HepG2 (cell line): Measurements from ENCODE around the gene PTGR3. TPM values are rescaled to one million over a fixed set of nuclear protein-coding genes. Genes with fewer than 3 reads are reported as not detected.

Source experiments
- ATAC-seq: fragments of 200-7000 bp; cut with Tn5 transposase; 3 replicates; pipeline ENCODE4 v1.9.1; 2020; ENCODE audit warnings: mild to moderate bottlenecking, moderate library complexity
- BruUV-seq: library from RNA; stranded (reverse); fragments of 400-500 nt; replicated peaks from 2 replicates; lab custom pipeline; 2021; lab: Mats Ljungman, UMichigan
- CTCF ChIA-PET: fragments of 300-600 bp; formaldehyde crosslinking; extraction: SDS; loops from one replicate; lab custom pipeline; 2021; ENCODE audit warnings: low total read pairs, inconsistent platforms, low intra/inter-chr PET ratio; lab: Yijun Ruan, JAX
- POLR2A ChIA-PET: fragments of 350-600 bp; sonication (Branson Sonifier 250); formaldehyde crosslinking; loops from one replicate; lab custom pipeline; 2020; ENCODE audit warnings: antibody characterized with exemption, inconsistent platforms; lab: Yijun Ruan, JAX
- DNase-seq: peaks from one replicate; pipeline ENCODE4 v3.0.0-alpha.2; 2015; ENCODE audit warnings: low spot score
- FAIRE-seq: peaks from 3 replicates; lab custom pipeline; 2011; peaks lifted over from hg19 to GRCh38; lab: Jason Lieb, UNC
- H2AFZ ChIP-seq: one replicate; pipeline ENCODE4 v1.6.1; 2011; ENCODE audit warnings: low read length, inconsistent platforms
- H3K27ac ChIP-seq: fragments of 300-600 bp; 3 replicates; pipeline ENCODE4 v1.8.0; 2011; ENCODE audit warnings: mixed run types, mild to moderate bottlenecking, mixed read lengths, low read length, inconsistent platforms; ENCODE audit not compliant: insufficient read depth; ENCODE audit errors: extremely low read length
- H3K27me3 ChIP-seq, 2 experiments: fragments of 200-600 bp in 1 of 2; 2 replicates in 1 of 2; 3 replicates in 1 of 2; pipeline versions ENCODE4 v1.6.0 to v1.8.0; 2011; ENCODE audit warnings: low read length in 2 of 2, mild to moderate bottlenecking in 2 of 2, moderate library complexity in 2 of 2, inconsistent platforms in 1 of 2; ENCODE audit not compliant: insufficient read depth in 2 of 2, control insufficient read depth in 1 of 2
- H3K36me3 ChIP-seq, 2 experiments: fragments of 200-600 bp in 1 of 2; replicated peaks in 1 of 2; 2 replicates in 1 of 2; 3 replicates in 1 of 2; pipeline versions ENCODE4 v1.5.1 to v1.8.0; 2011; ENCODE audit warnings: low read length in 2 of 2, inconsistent platforms in 1 of 2; ENCODE audit not compliant: insufficient read depth in 2 of 2, control insufficient read depth in 1 of 2
- H3K4me1 ChIP-seq: 2 replicates; pipeline ENCODE4 v1.5.1; 2012; ENCODE audit warnings: low read length, inconsistent platforms; ENCODE audit not compliant: insufficient read depth
- H3K4me2 ChIP-seq: 2 replicates; pipeline ENCODE4 v1.6.0; 2011; ENCODE audit warnings: low read depth, low read length, inconsistent platforms
- H3K4me3 ChIP-seq, 3 experiments: fragments of 200-600 bp in 1 of 3; sonication (generic), shearing (Covaris generic) in 1 of 3; replicated peaks in 1 of 3; 2 replicates each; pipeline ENCODE4 v1.5.1; 2011 to 2016; ENCODE audit warnings: low read length in 3 of 3, inconsistent platforms in 2 of 3, low read depth in 2 of 3, mild to moderate bottlenecking in 2 of 3, control low read depth in 1 of 3, mixed read lengths in 1 of 3; ENCODE audit not compliant: insufficient read depth in 1 of 3
- H3K79me2 ChIP-seq: one replicate; pipeline ENCODE4 v1.6.1; 2011; ENCODE audit warnings: low read length, inconsistent platforms; ENCODE audit not compliant: insufficient read depth
- H3K9ac ChIP-seq: 2 replicates; pipeline ENCODE4 v1.6.0; 2011; ENCODE audit warnings: mild to moderate bottlenecking, low read depth, low read length, inconsistent platforms; ENCODE audit not compliant: insufficient read depth
- H3K9me3 ChIP-seq: 2 replicates; pipeline ENCODE4 v1.5.1; 2012; ENCODE audit warnings: mild to moderate bottlenecking, low read length
- H4K20me1 ChIP-seq: 2 replicates; pipeline ENCODE4 v1.6.0; 2011; ENCODE audit warnings: inconsistent platforms, mild to moderate bottlenecking, low read length, moderate library complexity; ENCODE audit not compliant: insufficient read depth
- FOXJ3 ChIP-seq: sonication (generic); formaldehyde crosslinking; IDR thresholded peaks from 2 replicates; pipeline ENCODE4 v1.4.0; 2020; ENCODE audit warnings: missing genetic modification reagents, mild to moderate bottlenecking, borderline replicate concordance
- SRSF9 ChIP-seq: fragments of 200-400 bp; formaldehyde crosslinking; IDR thresholded peaks from 2 replicates; pipeline ENCODE4 v1.6.1; 2018; ENCODE audit warnings: borderline replicate concordance, mild to moderate bottlenecking, low read depth, low read length; ENCODE audit not compliant: insufficient read depth, poor library complexity, severe bottlenecking
- ZFP82 ChIP-seq: sonication (generic); formaldehyde crosslinking; IDR thresholded peaks from 2 replicates; pipeline ENCODE4 v1.5.1; 2020; ENCODE audit warnings: mild to moderate bottlenecking, missing genetic modification reagents, borderline replicate concordance
- ZNF792 ChIP-seq: IDR thresholded peaks from 2 replicates; pipeline ENCODE4 v1.6.1; 2016
- WGBS: methylation state at CpG from one replicate; pipeline ENCODE4 v1.1.6; 2017; ENCODE audit warnings: low lambda C conversion rate; 5-methylcytosine and 5-hydroxymethylcytosine counted together
- in situ Hi-C: cut with HindIII; loops from 2 replicates; pipeline ENCODE4 v1.10.0; 2017; ENCODE audit warnings: low pct_unique_long_range_greater_than_20kb; ENCODE audit not compliant: extremely low pct_ligation_motif_present
- intact Hi-C: fragments of 100-400 bp; cut with micrococcal nuclease; formaldehyde crosslinking; loops from one replicate; pipeline ENCODE4 v1.10.0; 2022; ENCODE audit not compliant: unreplicated experiment
- polyA plus RNA-seq, 8 experiments: library from polyadenylated mRNA; depleted of rRNA in 3 of 8; stranded (reverse) in 7 of 8; unstranded in 1 of 8; fragments of >200 nt; fragmentation: Illumina TruSeq in 4 of 8; extraction: Trizol in 4 of 8; gene quantifications; 2 replicates each; pipeline versions ENCODE4 v1.2.1 to v1.2.3, GENCODE V29; 2011 to 2016; ENCODE audit warnings: low read depth in 4 of 8, missing spikeins in 1 of 8, mixed read lengths in 1 of 8; ENCODE audit not compliant: insufficient read depth in 1 of 8
- total RNA-seq, 5 experiments: library from RNA; depleted of rRNA; stranded (reverse); fragments of >200 nt; fragmentation: Illumina TruSeq; extraction: Trizol; gene quantifications; 2 replicates each; pipeline ENCODE4 v1.2.3, GENCODE V29; 2016; ENCODE audit warnings: low read depth in 1 of 5
- TF ChIP-seq, protein P1 (sequence below): sonication (generic); formaldehyde crosslinking; IDR thresholded peaks from 2 replicates; pipeline ENCODE4 v1.5.1; 2020; ENCODE audit warnings: mild to moderate bottlenecking, moderate library complexity, missing genetic modification reagents
- TF ChIP-seq, protein P2 (sequence below): sonication (generic); formaldehyde crosslinking; IDR thresholded peaks from 2 replicates; pipeline ENCODE4 v1.5.1; 2020; ENCODE audit warnings: missing genetic modification reagents, mild to moderate bottlenecking, borderline replicate concordance
- TF ChIP-seq, protein P3 (sequence below): sonication (generic); formaldehyde crosslinking; IDR thresholded peaks from 2 replicates; pipeline ENCODE4 v1.4.0; 2020; ENCODE audit warnings: missing genetic modification reagents

Gene PTGR3
- total and polyA plus RNA-seq, 2 of the 13 experiments (the other 11 are each of a cell fraction or from before 2014, with no cell fraction given), result 11.5 to 25.3 TPM

DNA sequence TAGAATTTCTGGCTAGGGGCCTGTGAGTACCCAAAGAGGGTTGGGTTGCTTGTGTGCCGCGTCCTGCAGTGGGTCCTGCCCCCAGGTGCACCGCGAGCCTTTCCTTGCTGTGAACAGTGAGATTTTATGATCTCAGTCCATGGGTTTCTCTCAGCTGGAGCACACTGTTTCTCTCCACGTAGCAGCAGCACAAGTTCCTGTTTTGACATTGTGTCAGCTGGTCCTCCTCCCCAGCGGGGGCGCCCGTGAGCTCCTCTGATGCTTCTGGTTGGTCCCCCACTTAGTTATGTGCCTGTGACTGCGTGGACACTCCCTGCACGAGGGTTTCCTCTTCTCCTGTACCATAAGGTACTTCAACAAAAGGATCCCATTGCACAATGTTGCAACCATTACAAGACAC, 31.5 kb upstream of the PTGR3 start:
- Histone ChIP-seq H3K36me3 (peaks cover 0 to 6% of the 10 kb centered on the region in 2 experiments; a peak in 1 of 5 replicates), H3K27ac (no peak overlapping the region), H3K4me1 (no peaks in the 10 kb centered on the region), H3K9ac (no peak overlapping the region), H3K4me3 (no peak overlapping the region), H3K4me2 (no peak overlapping the region), H3K79me2 (peaks cover 3% of the 10 kb centered on the region)
- no peak for ATAC-seq
- CTCF ChIA-PET, result no interaction called here
- no TSS peak for BruUV-seq
- TF ChIP-seq FOXJ3 (CRISPR knock-in tag), result no peak
- TF ChIP-seq, protein P1, sequence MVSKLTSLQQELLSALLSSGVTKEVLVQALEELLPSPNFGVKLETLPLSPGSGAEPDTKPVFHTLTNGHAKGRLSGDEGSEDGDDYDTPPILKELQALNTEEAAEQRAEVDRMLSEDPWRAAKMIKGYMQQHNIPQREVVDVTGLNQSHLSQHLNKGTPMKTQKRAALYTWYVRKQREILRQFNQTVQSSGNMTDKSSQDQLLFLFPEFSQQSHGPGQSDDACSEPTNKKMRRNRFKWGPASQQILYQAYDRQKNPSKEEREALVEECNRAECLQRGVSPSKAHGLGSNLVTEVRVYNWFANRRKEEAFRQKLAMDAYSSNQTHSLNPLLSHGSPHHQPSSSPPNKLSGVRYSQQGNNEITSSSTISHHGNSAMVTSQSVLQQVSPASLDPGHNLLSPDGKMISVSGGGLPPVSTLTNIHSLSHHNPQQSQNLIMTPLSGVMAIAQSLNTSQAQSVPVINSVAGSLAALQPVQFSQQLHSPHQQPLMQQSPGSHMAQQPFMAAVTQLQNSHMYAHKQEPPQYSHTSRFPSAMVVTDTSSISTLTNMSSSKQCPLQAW (CRISPR knock-in tag), result no peak
- TF ChIP-seq ZNF792, result no peak
- no peak for TF ChIP-seq ZFP82 (CRISPR knock-in tag)
- TF ChIP-seq, protein P2, sequence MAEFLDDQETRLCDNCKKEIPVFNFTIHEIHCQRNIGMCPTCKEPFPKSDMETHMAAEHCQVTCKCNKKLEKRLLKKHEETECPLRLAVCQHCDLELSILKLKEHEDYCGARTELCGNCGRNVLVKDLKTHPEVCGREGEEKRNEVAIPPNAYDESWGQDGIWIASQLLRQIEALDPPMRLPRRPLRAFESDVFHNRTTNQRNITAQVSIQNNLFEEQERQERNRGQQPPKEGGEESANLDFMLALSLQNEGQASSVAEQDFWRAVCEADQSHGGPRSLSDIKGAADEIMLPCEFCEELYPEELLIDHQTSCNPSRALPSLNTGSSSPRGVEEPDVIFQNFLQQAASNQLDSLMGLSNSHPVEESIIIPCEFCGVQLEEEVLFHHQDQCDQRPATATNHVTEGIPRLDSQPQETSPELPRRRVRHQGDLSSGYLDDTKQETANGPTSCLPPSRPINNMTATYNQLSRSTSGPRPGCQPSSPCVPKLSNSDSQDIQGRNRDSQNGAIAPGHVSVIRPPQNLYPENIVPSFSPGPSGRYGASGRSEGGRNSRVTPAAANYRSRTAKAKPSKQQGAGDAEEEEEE (CRISPR knock-in tag), result no peak
- TF ChIP-seq SRSF9, result no peak
- TF ChIP-seq, protein P3, sequence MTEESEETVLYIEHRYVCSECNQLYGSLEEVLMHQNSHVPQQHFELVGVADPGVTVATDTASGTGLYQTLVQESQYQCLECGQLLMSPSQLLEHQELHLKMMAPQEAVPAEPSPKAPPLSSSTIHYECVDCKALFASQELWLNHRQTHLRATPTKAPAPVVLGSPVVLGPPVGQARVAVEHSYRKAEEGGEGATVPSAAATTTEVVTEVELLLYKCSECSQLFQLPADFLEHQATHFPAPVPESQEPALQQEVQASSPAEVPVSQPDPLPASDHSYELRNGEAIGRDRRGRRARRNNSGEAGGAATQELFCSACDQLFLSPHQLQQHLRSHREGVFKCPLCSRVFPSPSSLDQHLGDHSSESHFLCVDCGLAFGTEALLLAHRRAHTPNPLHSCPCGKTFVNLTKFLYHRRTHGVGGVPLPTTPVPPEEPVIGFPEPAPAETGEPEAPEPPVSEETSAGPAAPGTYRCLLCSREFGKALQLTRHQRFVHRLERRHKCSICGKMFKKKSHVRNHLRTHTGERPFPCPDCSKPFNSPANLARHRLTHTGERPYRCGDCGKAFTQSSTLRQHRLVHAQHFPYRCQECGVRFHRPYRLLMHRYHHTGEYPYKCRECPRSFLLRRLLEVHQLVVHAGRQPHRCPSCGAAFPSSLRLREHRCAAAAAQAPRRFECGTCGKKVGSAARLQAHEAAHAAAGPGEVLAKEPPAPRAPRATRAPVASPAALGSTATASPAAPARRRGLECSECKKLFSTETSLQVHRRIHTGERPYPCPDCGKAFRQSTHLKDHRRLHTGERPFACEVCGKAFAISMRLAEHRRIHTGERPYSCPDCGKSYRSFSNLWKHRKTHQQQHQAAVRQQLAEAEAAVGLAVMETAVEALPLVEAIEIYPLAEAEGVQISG (CRISPR knock-in tag), result peak; percentile 68; the same call in 1 of the 2 replicates
- TF ChIP-seq, all 625 proteins: peak for 1
- Histone ChIP-seq H3K9me3 (peaks cover 13% of the 10 kb centered on the region), H3K27me3 (no peaks in the 10 kb centered on the region), H2AFZ (no peak overlapping the region), H4K20me1 (no peaks in the 10 kb centered on the region)
- 94% methylated on average over 10 of the region's 10 CpGs for WGBS
- intact Hi-C loops, result loop anchor here (5.0 kb wide), 1 partner anchor 78 kb away; no protein-coding TSS in a partner anchor
- FAIRE-seq (no peak), DNase-seq (no peak)
- POLR2A ChIA-PET, result no interaction called here
- in situ Hi-C loops, result no loop called here
